ENCODE measurements around the gene FGGY. TPM values are rescaled to one million over a fixed set of nuclear protein-coding genes. Genes with fewer than 3 reads are reported as not detected.

The FGGY gene
- total RNA-seq, 1 donor from 2014 or later = 16.4 TPM

- no peak for DNase-seq (ENCODE audit: low read depth, low spot score)
- H3K9me3 Mint-ChIP-seq = no peaks in the 10 kb centered on the region
- no peak overlapping the region for H3K4me3 Mint-ChIP-seq
- no peak overlapping the region for H3K27ac Mint-ChIP-seq (ENCODE audit: unreplicated experiment)
- no peak for TF ChIP-seq CTCF (conservative IDR thresholded peaks at IDR 0.05)
- H3K36me3 Mint-ChIP-seq (ENCODE audit: low read depth) = no peaks in the 10 kb centered on the region
- H3K27me3 Mint-ChIP-seq (ENCODE audit: low read depth) = no peaks in the 10 kb centered on the region
- peaks cover 21% of the 10 kb centered on the region for H3K4me1 Mint-ChIP-seq
These were observed 299.5 kb downstream of the FGGY start for GRCh38 chr1:59596432-59596831.

- H3K27ac Mint-ChIP-seq (ENCODE audit: unreplicated experiment) = no peak overlapping the region
- no peaks in the 10 kb centered on the region for H3K36me3 Mint-ChIP-seq (ENCODE audit: low read depth)
- H3K4me3 Mint-ChIP-seq = no peak overlapping the region
- no peak for TF ChIP-seq CTCF (conservative IDR thresholded peaks at IDR 0.05)
- H3K4me1 Mint-ChIP-seq = peaks cover 21% of the 10 kb centered on the region
- no peaks in the 10 kb centered on the region for H3K27me3 Mint-ChIP-seq (ENCODE audit: low read depth)
- H3K9me3 Mint-ChIP-seq = no peaks in the 10 kb centered on the region
- no peak for DNase-seq (ENCODE audit: low read depth, low spot score)
These were observed 300.1 kb downstream of the FGGY start for GRCh38 chr1:59596956-59597355.

GRCh38 chr1:59597420-59598119, 300.7 kb downstream of the FGGY start:
- no peaks in the 10 kb centered on the region for H3K27me3 Mint-ChIP-seq (ENCODE audit: low read depth)
- DNase-seq (ENCODE audit: low read depth, low spot score) = no peak
- H3K36me3 Mint-ChIP-seq (ENCODE audit: low read depth) = no peaks in the 10 kb centered on the region
- no peak overlapping the region for H3K4me3 Mint-ChIP-seq
- H3K4me1 Mint-ChIP-seq = peaks cover 21% of the 10 kb centered on the region
- H3K9me3 Mint-ChIP-seq = no peaks in the 10 kb centered on the region
- H3K27ac Mint-ChIP-seq (ENCODE audit: unreplicated experiment) = no peak overlapping the region
- no peak for TF ChIP-seq CTCF (conservative IDR thresholded peaks at IDR 0.05)

- no peak overlapping the region for H3K4me3 Mint-ChIP-seq
- H3K36me3 Mint-ChIP-seq (ENCODE audit: low read depth) = no peaks in the 10 kb centered on the region
- no peak overlapping the region for H3K27ac Mint-ChIP-seq (ENCODE audit: unreplicated experiment)
- no peak for DNase-seq (ENCODE audit: low read depth, low spot score)
- H3K9me3 Mint-ChIP-seq = no peaks in the 10 kb centered on the region
- TF ChIP-seq CTCF (conservative IDR thresholded peaks at IDR 0.05) = no peak
- no peaks in the 10 kb centered on the region for H3K27me3 Mint-ChIP-seq (ENCODE audit: low read depth)
- H3K4me1 Mint-ChIP-seq = peaks cover 21% of the 10 kb centered on the region
These were observed 301.2 kb downstream of the FGGY start for GRCh38 chr1:59598120-59598440.

GRCh38 chr1:59601041-59601441, 304.1 kb downstream of the FGGY start:
- Mint-ChIP-seq H3K27ac (ENCODE audit: unreplicated experiment) (no peak overlapping the region), H3K9me3 (no peaks in the 10 kb centered on the region), H3K27me3 (ENCODE audit: low read depth) (no peaks in the 10 kb centered on the region), H3K4me3 (no peak overlapping the region), H3K4me1 (peaks cover 11% of the 10 kb centered on the region), H3K36me3 (ENCODE audit: low read depth) (no peaks in the 10 kb centered on the region)
- no peak for TF ChIP-seq CTCF (conservative IDR thresholded peaks at IDR 0.05)
- DNase-seq (ENCODE audit: low read depth, low spot score) = no peak

Data from neural crest cell (in vitro differentiated cells).